ENCODE data around the gene YAP1. TPM values are rescaled to one million over a fixed set of nuclear protein-coding genes. Genes with fewer than 3 reads are reported as not detected.

The YAP1 gene
- total RNA-seq = 234 and 295 TPM in 2 replicates

GRCh38 chr11:102109896-102110760, at the start of gene YAP1:
YAP1 (plus strand) TSS chr11:102110447; CDS start chr11:102110849, 402 bp downstream.

Other genes with a start within 250 kb of the YAP1 start
- 2.6 and 3.7 TPM in 2 replicates for gene CEP126, start 195.4 kb upstream of the YAP1 start, total RNA-seq
- not detected in 2 replicates for gene ANGPTL5, start 193.9 kb upstream of the YAP1 start, total RNA-seq
- 6.0 and 7.2 TPM in 2 replicates for gene CFAP300, start 63.0 kb upstream of the YAP1 start, total RNA-seq
- gene BIRC3, start 207.0 kb downstream of the YAP1 start, total RNA-seq = 1.1 and 1.8 TPM in 2 replicates
- gene BIRC2, start 236.8 kb downstream of the YAP1 start, total RNA-seq = 59.4 and 77.9 TPM in 2 replicates